ENCODE results near the gene CTH. TPM values are rescaled to one million over a fixed set of nuclear protein-coding genes. Genes with fewer than 3 reads are reported as not detected.
A peak's percentile ranks its signal among the peaks of the same experiment; 100 is the strongest.

CTH gene
- total RNA-seq, 1 donor from 2014 or later: 9.7 TPM

DNA sequence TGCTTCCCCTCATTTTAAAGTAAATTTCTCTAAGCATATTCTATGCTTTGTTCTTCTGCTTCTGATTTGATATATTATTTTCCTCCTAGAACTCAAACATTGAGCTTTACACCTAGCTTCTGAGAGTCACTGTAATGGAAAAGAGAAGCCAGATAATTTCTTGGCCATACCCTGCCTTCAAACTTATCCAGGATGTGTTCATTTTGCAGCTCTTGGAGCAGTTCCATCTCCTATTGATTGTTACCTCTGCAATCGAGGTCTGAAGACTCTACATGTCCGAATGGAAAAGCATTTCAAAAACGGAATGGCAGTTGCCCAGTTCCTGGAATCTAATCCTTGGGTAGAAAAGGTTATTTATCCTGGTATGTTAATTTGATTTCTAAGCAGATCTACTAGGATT is 20.8 kb downstream of the CTH start:
- no peak overlapping the region for H3K4me3 Mint-ChIP-seq (ENCODE audit: unreplicated experiment)
- H3K36me3 Mint-ChIP-seq (ENCODE audit: unreplicated experiment): peaks cover 39% of the 10 kb centered on the region
- H3K9me3 Mint-ChIP-seq (ENCODE audit: unreplicated experiment): no peaks in the 10 kb centered on the region
- TF ChIP-seq CTCF (IDR thresholded peaks at IDR 0.05): no peak
- H3K4me1 Mint-ChIP-seq (ENCODE audit: unreplicated experiment): peaks cover 3% of the 10 kb centered on the region
- no peaks in the 10 kb centered on the region for H3K27me3 Mint-ChIP-seq (ENCODE audit: unreplicated experiment)
- no peak overlapping the region for H3K27ac Mint-ChIP-seq (ENCODE audit: unreplicated experiment)
- no peak for DNase-seq (ENCODE audit: extremely low spot score, unreplicated experiment)

- Mint-ChIP-seq H3K4me3 (ENCODE audit: unreplicated experiment) (no peak overlapping the region), H3K4me1 (ENCODE audit: unreplicated experiment) (no peaks in the 10 kb centered on the region), H3K9me3 (ENCODE audit: unreplicated experiment) (no peaks in the 10 kb centered on the region), H3K27me3 (ENCODE audit: unreplicated experiment) (no peaks in the 10 kb centered on the region), H3K36me3 (ENCODE audit: unreplicated experiment) (peaks cover 37% of the 10 kb centered on the region), H3K27ac (ENCODE audit: unreplicated experiment) (no peak overlapping the region)
- TF ChIP-seq CTCF (IDR thresholded peaks at IDR 0.05): no peak
- no peak for DNase-seq (ENCODE audit: extremely low spot score, unreplicated experiment)
Measured at GRCh38 chr1:70434253-70434859, 23.3 kb downstream of the CTH start.

GRCh38 chr1:70436622-70437251 is 25.7 kb downstream of the CTH start:
- DNase-seq (ENCODE audit: extremely low spot score, unreplicated experiment): no peak
- peak; percentile 24 for TF ChIP-seq CTCF (IDR thresholded peaks at IDR 0.05)
- H3K27ac Mint-ChIP-seq (ENCODE audit: unreplicated experiment): no peak overlapping the region
- no peaks in the 10 kb centered on the region for H3K4me1 Mint-ChIP-seq (ENCODE audit: unreplicated experiment)
- no peak overlapping the region for H3K4me3 Mint-ChIP-seq (ENCODE audit: unreplicated experiment)
- H3K9me3 Mint-ChIP-seq (ENCODE audit: unreplicated experiment): no peaks in the 10 kb centered on the region
- no peaks in the 10 kb centered on the region for H3K27me3 Mint-ChIP-seq (ENCODE audit: unreplicated experiment)
- H3K36me3 Mint-ChIP-seq (ENCODE audit: unreplicated experiment): peaks cover 32% of the 10 kb centered on the region

GRCh38 chr1:70438529-70438928 is 27.5 kb downstream of the CTH start:
- Mint-ChIP-seq H3K9me3 (ENCODE audit: unreplicated experiment) (no peaks in the 10 kb centered on the region), H3K27me3 (ENCODE audit: unreplicated experiment) (no peaks in the 10 kb centered on the region), H3K27ac (ENCODE audit: unreplicated experiment) (no peak overlapping the region), H3K36me3 (ENCODE audit: unreplicated experiment) (peaks cover 21% of the 10 kb centered on the region), H3K4me3 (ENCODE audit: unreplicated experiment) (no peak overlapping the region), H3K4me1 (ENCODE audit: unreplicated experiment) (no peaks in the 10 kb centered on the region)
- DNase-seq (ENCODE audit: extremely low spot score, unreplicated experiment): no peak
- TF ChIP-seq CTCF (IDR thresholded peaks at IDR 0.05): no peak

- Mint-ChIP-seq H3K4me1 (ENCODE audit: unreplicated experiment) (no peaks in the 10 kb centered on the region), H3K27me3 (ENCODE audit: unreplicated experiment) (no peaks in the 10 kb centered on the region), H3K36me3 (ENCODE audit: unreplicated experiment) (peaks cover 11% of the 10 kb centered on the region), H3K27ac (ENCODE audit: unreplicated experiment) (no peak overlapping the region), H3K9me3 (ENCODE audit: unreplicated experiment) (no peaks in the 10 kb centered on the region), H3K4me3 (ENCODE audit: unreplicated experiment) (no peak overlapping the region)
- DNase-seq (ENCODE audit: extremely low spot score, unreplicated experiment): no peak
- no peak for TF ChIP-seq CTCF (IDR thresholded peaks at IDR 0.05)
Measured at GRCh38 chr1:70440642-70441391, 29.7 kb downstream of the CTH start.

Data from osteocyte (in vitro differentiated cells).